ENCODE measurements around the gene GALNTL6.

GRCh38 chr4:172758586-172759340 lies 945.6 kb downstream of the GALNTL6 start:
- TF ChIP-seq, protein P1, sequence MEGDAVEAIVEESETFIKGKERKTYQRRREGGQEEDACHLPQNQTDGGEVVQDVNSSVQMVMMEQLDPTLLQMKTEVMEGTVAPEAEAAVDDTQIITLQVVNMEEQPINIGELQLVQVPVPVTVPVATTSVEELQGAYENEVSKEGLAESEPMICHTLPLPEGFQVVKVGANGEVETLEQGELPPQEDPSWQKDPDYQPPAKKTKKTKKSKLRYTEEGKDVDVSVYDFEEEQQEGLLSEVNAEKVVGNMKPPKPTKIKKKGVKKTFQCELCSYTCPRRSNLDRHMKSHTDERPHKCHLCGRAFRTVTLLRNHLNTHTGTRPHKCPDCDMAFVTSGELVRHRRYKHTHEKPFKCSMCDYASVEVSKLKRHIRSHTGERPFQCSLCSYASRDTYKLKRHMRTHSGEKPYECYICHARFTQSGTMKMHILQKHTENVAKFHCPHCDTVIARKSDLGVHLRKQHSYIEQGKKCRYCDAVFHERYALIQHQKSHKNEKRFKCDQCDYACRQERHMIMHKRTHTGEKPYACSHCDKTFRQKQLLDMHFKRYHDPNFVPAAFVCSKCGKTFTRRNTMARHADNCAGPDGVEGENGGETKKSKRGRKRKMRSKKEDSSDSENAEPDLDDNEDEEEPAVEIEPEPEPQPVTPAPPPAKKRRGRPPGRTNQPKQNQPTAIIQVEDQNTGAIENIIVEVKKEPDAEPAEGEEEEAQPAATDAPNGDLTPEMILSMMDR (IDR thresholded peaks at IDR 0.05): no peak
- no peak for TF ChIP-seq EZH2 (IDR thresholded peaks at IDR 0.05; ENCODE audit: borderline replicate concordance, insufficient read depth, low read depth, low read length, poor library complexity, severe bottlenecking)
